Measurements from ENCODE around the gene KRT6B.

The KRT6B gene

DNA sequence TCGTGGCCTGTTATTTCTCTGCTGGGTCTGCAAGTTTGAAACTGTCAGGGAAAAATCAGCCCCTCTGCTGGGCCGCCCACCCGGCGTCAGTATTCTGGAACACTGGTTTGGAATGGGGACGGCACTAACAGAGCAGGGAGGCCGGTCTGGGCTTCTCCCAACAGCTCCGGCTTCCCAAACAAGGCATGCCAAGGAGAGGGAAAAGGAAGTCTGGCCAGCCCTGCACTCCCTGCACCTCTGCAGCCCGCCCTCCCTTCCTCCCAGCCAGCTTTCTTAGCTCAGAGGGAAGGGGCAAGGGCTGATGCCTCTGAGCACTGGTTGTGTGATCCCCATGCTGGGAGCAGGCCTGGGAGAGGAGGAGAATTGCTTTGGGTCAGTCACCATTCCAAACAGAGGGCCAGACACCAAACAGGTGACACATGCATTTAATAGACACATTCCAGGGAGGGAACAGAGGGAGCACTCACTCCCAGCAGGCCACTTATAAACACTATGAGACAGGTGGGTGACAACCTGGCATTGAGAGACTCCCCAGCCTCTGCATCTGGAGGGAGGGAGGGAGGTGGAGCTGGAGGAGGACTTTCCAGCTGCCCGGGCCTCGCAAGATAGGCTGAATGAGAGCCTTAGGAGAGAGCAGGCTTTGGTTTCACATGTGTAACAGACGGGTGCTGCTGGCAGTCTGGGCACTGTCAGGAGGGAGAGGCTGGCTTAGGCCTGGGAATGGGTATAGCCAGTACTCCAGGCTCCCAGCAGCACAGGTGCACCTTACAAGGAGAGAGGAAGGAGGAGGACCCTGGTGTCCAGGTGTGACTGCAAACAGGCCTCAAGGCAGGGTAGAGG is 28.1 kb downstream of the KRT6B start:
- H3K4me2 ChIP-seq (ENCODE audit: low read depth, low read length, poor library complexity, severe bottlenecking), result no peak overlapping the region
- H4K20me1 ChIP-seq (ENCODE audit: insufficient read depth, low read length, poor library complexity, severe bottlenecking), result no peaks in the 10 kb centered on the region
- no peaks in the 10 kb centered on the region for H3F3A ChIP-seq (ENCODE audit: low read depth)
- no peaks in the 10 kb centered on the region for H3K79me2 ChIP-seq (ENCODE audit: insufficient read depth, low read length)
- H3K9me2 ChIP-seq (replicated peaks; ENCODE audit: low read depth, low read length), result no peaks in the 10 kb centered on the region
- H3K36me3 ChIP-seq (ENCODE audit: insufficient read depth, low read length), result no peaks in the 10 kb centered on the region
- H3K9me3 ChIP-seq (ENCODE audit: insufficient read depth, low read depth, low read length), result no peaks in the 10 kb centered on the region
- no peaks in the 10 kb centered on the region for H3K4me1 ChIP-seq (ENCODE audit: insufficient read depth, low read length, poor library complexity, severe bottlenecking)
- no peak overlapping the region for H3K9ac ChIP-seq (ENCODE audit: low read depth, low read length, poor library complexity, severe bottlenecking)
- H3K4me3 ChIP-seq (ENCODE audit: low read length, poor library complexity, severe bottlenecking), result no peak overlapping the region
- no peak for TF ChIP-seq CTCF (conservative IDR thresholded peaks at IDR 0.05; ENCODE audit: low read length)
- no peak for TF ChIP-seq EZH2phosphoT487 (IDR thresholded peaks at IDR 0.05; ENCODE audit: borderline replicate concordance)
- H3K27me3 ChIP-seq (ENCODE audit: insufficient read depth, low read length, poor library complexity, severe bottlenecking), result peaks cover 3% of the 10 kb centered on the region
- no peak overlapping the region for H2AFZ ChIP-seq (ENCODE audit: low read length)

DNA sequence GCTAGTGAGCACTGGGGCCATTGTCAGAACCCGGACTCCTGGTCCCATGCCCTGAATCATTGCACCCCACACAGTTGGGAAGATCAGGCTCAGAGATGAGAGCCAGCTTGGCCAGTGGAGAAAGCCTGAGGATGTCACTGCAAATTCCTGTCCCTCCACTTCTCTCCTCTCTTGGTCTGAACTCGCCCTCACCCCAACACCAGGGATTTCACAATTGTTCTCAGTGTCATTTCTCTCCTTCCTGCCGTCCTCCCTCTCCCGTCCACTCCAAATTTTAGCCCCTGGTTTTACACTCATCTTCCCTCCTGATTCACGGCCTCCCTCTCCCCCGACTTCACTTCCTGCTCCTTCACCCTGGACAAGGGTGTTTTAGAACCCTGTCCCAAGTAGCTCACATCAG is 28.9 kb downstream of the KRT6B start:
- Histone ChIP-seq H3K79me2 (ENCODE audit: insufficient read depth, low read length) (no peaks in the 10 kb centered on the region), H3K4me3 (ENCODE audit: low read length, poor library complexity, severe bottlenecking) (no peak overlapping the region), H3K9ac (ENCODE audit: low read depth, low read length, poor library complexity, severe bottlenecking) (no peak overlapping the region), H3K9me2 (replicated peaks; ENCODE audit: low read depth, low read length) (no peaks in the 10 kb centered on the region), H3F3A (ENCODE audit: low read depth) (no peaks in the 10 kb centered on the region), H3K9me3 (ENCODE audit: insufficient read depth, low read depth, low read length) (no peaks in the 10 kb centered on the region), H3K36me3 (ENCODE audit: insufficient read depth, low read length) (no peaks in the 10 kb centered on the region), H2AFZ (ENCODE audit: low read length) (no peak overlapping the region), H3K27me3 (ENCODE audit: insufficient read depth, low read length, poor library complexity, severe bottlenecking) (no peaks in the 10 kb centered on the region), H3K4me2 (ENCODE audit: low read depth, low read length, poor library complexity, severe bottlenecking) (no peak overlapping the region), H3K4me1 (ENCODE audit: insufficient read depth, low read length, poor library complexity, severe bottlenecking) (no peaks in the 10 kb centered on the region), H4K20me1 (ENCODE audit: insufficient read depth, low read length, poor library complexity, severe bottlenecking) (no peaks in the 10 kb centered on the region)
- TF ChIP-seq CTCF (conservative IDR thresholded peaks at IDR 0.05; ENCODE audit: low read length) (no peak), EZH2phosphoT487 (IDR thresholded peaks at IDR 0.05; ENCODE audit: borderline replicate concordance) (no peak)

DNA sequence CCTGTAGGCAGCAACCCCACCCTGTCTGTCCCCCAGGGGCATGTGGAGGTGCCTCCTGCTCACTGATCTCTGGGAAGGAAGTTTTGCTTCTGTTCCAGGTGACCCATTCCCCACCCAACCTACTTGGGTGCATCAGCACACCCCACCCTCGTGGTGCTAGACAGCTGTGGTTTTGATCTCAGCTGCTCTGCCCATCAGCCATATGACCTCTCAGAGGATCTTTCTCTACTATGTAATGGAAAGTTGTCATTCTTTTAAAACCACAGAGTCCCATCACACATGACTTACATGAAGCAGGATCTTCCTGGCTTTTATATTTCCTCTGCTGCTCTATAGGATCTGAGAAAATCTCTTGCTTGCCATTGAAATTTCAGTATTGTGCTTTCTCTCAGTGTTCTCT is 32.3 kb downstream of the KRT6B start:
- H3K9me3 ChIP-seq (ENCODE audit: insufficient read depth, low read depth, low read length), result no peaks in the 10 kb centered on the region
- H3K79me2 ChIP-seq (ENCODE audit: insufficient read depth, low read length), result no peaks in the 10 kb centered on the region
- no peaks in the 10 kb centered on the region for H3K9me2 ChIP-seq (replicated peaks; ENCODE audit: low read depth, low read length)
- H3K27me3 ChIP-seq (ENCODE audit: insufficient read depth, low read length, poor library complexity, severe bottlenecking), result no peaks in the 10 kb centered on the region
- TF ChIP-seq EZH2phosphoT487 (IDR thresholded peaks at IDR 0.05; ENCODE audit: borderline replicate concordance) (no peak), CTCF (conservative IDR thresholded peaks at IDR 0.05; ENCODE audit: low read length) (no peak)
- no peak overlapping the region for H3K9ac ChIP-seq (ENCODE audit: low read depth, low read length, poor library complexity, severe bottlenecking)
- H2AFZ ChIP-seq (ENCODE audit: low read length), result no peak overlapping the region
- no peaks in the 10 kb centered on the region for H4K20me1 ChIP-seq (ENCODE audit: insufficient read depth, low read length, poor library complexity, severe bottlenecking)
- H3K4me3 ChIP-seq (ENCODE audit: low read length, poor library complexity, severe bottlenecking), result no peak overlapping the region
- no peaks in the 10 kb centered on the region for H3K36me3 ChIP-seq (ENCODE audit: insufficient read depth, low read length)
- no peaks in the 10 kb centered on the region for H3K4me1 ChIP-seq (ENCODE audit: insufficient read depth, low read length, poor library complexity, severe bottlenecking)
- no peaks in the 10 kb centered on the region for H3F3A ChIP-seq (ENCODE audit: low read depth)
- no peak overlapping the region for H3K4me2 ChIP-seq (ENCODE audit: low read depth, low read length, poor library complexity, severe bottlenecking)
